Stimulated activated CD8-positive, alpha-beta memory T cell treated with anti-CD3 and anti-CD28 coated beads, Interleukin-7, amount 100 ng/mL, for 1 hour (primary cell): ENCODE results near the gene ARID5A.

Source experiments
- DNase-seq, 2 donors: peaks; one replicate each; pipeline ENCODE4 v3.0.0-alpha.2; 2020; ENCODE audit warnings: low read depth in 2 of 2

The ARID5A gene

DNA sequence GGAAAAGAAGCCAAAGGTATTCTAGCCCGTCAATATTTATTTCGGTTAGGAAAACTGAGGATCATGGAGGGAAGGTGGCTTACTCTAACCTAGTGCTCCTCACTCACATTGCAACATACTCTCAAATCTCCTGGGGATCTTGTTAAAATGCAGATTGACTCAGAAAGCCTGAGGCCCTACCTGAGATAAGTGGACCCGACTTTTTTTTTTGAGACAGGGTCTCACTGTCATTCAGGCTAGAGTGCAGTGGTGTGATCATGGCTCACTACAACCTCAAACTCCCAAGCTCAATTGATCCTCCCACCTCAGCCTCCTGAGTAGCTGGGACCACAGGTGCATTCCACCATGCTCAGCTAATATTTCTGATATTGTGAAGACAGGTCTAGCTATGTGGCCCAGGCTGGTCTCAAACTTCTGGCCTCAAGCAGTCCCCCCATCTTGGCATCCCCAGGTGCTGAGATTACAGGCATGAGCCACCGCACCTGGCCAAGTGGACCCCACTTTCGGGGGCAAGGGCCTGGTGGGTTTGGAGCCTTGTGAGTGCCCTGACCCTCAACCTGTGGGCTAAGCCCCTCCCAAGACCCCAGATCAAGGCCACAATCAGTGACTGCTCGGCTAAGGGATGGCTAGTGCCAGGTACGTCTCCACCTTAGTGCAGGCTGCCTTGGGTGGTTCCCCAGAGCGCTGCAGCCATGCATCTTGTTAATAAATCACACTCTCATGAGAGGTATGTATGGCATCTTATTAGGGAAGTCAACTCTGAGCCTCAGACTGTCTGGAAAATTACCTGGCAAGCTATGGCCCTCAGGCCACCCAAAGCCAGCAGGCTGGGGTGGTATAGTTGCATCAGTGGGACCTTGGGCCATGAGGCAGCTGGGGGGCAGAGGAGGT is 30.3 kb upstream of the ARID5A start:
- no peak for DNase-seq

DNA sequence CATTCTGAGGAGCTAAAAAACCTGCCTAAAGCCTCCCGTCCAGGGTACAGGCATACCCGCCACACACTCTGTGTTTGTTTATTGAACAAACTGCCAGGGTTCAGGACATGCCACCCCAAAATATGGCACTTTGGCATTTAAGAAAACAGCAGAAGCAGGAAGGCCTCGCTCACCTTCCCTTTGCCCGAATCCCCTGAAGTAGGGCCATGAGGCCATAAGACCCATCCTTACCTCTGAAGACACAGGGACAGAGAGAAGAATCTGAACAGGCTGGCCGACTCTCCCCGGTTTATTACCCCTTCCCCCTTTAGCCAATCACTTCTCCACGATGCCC is 29.7 kb upstream of the ARID5A start:
- no peak for DNase-seq

DNA sequence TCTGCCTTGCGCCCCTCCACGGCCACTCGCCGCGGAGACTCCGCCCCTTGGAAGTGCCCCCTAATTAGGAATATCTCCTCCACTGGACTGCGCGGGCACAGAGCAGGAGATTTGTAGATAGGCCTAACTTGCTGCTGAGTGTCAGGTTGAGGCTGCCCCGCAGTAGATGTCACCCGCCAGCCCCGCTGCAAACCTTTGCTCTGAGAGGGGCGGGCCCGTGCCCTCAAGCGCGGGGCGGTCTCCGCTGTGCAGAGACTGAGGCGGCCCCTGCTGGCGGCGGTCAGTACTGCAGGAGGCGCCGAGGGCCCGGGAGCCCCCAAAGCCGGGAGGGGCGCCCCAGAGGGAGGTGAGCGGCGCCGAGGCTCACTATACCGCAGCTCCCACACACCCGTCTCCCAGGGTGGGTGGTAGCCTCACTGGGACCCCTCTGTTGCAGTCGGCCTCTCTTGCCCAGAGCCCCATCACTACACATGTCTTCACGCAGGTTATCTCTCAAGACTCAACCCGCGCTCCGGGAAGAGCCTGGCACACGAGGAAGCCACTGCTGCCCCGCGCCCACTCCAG is 28.5 kb upstream of the ARID5A start:
- DNase-seq = peak; percentile 80 to 88

DNA sequence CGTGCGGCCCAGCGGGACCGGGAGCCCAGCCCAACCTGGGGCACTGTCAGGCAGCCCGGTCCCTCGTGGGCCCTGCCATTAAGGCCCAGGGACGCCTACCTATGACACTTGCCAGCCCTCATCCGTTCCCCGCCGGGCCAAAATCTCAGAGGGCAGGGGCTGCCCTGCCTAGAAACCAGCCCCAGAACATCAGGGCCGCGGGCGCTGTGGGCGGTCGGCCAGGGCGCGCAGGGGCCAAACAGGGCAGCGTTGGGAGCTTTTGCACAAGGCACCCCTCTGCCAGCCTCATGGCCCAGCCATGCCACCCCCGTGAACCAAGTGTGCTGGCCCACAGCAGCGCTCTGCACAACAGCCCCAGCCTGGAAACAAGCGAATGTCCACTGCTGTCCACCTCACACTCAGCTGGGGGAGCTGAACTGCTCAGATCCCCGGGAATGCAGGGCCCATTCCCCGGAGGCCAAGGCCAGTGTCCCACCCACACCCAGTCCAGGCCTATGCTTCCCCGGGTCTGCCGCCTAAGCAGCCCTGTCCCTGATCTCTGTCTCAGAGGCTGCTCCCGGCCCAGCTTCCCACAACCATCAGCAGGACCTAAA is 27.9 kb upstream of the ARID5A start:
- no peak for DNase-seq

DNA sequence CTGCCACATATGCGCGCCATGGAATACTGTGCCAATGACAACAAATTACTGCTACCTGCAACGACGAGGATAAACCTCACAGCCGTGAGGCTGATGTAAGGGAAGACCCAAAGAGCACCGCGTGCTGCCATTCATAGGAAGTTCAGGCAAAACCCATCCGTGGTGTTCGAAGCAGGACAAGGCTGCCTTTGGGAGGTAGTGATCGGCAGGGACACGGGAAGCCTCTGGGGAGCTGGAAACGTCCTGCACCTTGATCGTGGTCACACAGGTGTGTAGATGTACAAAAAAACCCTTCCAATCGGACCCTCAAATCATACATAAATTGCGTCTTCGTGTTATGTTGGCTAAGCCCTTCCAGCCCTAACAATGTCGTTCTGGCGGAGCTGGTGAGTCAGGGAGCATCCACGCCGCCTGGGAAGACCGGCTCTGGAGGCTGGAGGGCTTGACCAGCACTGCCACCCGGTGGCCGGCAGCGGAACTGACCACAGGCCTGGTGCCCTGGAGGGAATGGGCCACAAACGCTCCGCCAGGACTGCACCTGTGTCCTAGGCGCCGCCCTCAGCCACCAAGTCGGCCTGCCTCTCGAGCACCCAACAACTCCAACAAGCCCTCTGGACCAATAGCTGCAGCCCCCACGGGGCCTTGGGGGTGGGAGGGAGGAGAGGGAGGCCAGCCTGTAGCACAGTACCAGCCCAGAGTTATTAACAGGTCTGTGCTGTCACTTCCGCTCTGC is 27.3 kb upstream of the ARID5A start:
- DNase-seq = peak in 1 of 2 donors; percentile 38

DNA sequence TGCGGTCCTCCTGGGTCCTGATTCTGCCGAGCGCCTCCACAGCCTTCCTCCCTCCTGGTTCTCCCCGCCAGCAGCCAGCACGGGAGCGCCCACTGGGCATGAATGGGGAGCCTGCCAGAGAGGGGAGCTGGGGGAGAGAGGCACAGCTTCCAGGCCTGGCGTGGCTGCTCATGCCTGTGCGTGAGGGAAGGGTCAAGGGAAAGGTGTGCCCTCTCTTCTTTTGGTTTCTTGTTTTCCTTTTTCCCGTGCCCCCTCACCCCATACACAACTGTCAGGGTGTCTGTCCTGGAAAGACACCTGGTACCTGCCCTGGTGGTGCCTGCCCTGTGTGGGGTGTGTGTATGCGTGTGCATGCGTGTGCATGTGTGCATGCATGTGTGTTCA is 26.7 kb upstream of the ARID5A start:
- DNase-seq = no peak

DNA sequence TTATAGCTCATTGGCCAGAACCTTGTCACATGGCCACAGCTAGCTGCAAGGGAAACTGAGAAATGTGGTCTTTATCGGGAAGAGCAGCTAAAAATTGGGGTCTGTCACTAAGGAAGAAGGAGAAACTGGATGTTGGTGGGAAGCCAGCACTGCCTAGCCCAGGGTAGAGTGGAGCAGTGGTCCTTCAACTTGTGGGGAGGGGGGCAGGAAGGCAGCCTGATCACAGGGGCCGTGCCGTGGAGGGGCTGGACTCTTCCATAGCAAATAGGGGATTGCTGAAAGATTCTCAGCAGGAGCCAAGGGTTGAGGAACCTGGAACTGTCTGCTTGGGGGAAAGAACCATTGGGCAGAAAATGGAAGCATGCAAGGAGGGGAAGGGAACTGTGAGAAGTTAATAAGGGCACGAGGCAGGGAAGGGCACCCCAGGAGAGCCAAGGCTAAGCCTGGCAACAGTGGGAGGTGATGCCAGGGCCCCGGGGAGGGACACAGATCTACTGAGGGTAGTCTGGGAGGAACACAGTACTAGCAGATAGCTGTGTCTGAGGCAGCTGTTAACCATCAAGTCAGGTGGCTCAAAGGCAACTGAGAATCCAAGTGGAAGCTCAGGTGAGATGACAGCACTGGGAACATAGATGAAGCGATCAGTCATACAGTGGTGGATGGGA is 25.5 kb upstream of the ARID5A start:
- no peak for DNase-seq

DNA sequence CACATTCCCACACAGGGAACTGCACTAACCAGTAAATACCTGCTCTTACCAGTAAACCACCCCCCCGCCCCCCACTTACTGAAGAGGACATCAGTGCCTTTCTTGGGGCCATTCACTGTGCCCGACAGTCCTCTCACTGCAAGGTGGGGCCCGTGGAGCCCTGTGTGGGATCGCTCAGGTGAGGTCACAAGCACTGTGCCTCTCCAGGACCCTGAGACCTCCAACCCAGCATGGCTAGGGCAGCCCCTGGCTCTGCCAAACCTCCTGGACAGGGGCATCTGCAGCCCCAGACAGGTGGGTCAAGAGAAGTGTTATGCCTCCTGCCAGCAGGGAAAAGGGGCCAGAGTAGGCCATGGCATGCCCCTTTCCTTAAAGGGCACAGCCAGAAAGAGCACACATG is 24.7 kb upstream of the ARID5A start:
- no peak for DNase-seq

DNA sequence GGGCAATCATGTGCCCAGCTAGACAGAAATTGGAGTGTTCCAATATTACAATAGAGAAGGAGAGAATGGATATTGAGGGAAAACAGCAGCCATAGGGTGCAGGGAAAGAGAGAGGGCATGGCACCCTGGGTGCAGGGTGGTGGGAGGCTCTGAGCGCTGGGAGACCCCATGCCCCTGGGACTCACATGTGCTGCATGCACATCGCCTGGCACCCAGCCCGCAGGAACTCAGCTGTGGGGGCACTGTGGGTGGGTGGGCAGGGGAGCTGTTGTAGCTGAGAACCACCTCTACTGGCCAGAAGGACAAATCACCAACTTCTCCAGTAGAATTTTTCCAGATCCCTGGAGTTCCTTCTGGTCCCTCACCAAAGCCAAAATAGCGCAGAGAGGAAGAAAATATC is 24.2 kb upstream of the ARID5A start:
- DNase-seq = no peak

DNA sequence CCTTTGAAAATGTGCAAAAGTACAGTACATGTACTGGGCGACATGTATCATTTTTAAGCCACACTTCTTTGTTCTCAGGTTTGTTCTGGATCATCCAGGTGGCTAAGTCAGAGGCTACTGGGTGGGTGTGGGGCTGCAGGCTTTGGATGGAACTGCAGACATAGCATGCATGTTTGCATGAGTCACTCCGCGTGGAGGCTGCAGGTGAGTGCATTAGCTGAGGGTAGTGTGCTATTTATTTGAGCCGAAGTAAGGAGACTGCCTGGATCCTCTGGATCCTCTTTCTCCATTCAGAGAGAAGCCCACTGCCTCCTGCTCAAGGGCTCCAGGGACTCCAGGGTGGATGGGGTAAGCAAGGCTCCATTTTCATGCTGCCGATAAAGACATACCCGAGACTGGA is 22.0 kb upstream of the ARID5A start:
- DNase-seq = no peak

DNA sequence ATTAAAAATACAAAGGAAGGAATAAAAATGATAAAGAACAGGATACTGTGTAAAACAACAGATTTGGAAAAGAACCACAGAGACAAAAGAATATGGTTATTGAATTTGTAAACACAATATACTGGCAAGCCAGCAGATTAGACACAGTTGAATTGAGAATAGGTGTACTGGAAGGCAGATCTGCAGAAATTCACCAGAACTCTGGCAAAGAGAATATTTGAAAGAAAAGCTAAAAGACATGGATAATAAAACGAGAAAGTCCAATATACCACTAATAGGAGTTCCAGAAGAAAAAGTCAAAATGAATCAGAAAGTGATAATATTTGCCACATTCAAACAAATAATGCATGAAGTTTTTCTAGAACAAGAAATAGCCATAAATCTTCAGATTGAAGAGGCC is 19.5 kb upstream of the ARID5A start:
- DNase-seq = no peak

DNA sequence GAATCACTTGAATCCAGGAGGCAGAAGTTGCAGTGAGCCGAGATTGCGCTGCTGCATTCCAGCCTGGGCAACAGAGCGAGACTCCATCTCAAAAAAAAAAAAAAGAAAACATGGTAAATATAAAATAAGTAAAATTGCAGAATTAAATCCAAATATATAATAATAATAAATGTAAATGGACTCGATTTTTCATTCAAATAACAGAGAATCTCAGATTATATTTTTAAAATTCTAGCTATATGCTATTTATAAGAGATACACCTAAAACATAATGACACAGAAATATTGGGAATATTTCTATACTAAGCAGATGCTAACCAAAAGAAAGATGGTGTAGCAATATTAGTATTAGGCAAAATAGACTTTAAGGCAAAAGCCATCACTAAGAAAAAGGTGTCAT is 16.3 kb upstream of the ARID5A start:
- no peak for DNase-seq

DNA sequence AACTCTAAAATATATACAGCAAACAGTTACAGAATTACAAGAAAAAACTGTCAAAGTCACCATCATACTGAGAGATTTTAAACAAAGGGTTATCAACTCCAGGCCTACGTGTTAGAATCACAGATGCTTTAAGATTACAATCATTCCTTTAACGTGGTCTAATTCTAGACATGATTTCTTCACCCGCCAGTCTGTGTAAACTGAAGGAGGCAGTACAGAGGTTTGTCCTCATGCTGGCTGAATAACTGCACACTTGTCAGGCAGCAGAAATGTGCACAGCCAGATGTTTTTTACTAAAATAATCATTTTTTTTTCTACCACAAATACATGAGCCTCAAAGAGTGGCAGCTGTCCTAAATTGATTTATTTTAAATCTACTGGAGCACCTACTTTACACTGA is 15.9 kb upstream of the ARID5A start:
- no peak for DNase-seq

DNA sequence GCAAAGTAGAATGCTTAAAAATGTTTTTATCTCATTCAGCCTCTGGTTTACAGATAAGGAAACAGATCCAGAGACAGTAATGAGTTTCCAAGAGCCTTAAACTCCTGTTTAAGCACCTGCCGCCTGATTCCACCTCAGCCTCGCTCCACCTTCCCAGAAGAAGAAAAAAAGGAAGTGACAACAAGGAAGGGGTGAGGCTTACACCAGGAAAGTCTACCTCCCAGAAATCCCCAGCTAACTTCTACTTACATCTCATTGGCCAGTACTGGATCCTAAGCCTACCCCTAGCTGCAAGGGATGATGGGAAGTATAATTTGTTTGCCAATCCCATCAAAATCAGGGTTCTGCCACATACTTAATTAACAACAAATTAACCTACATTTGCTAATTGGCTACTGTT is 15.3 kb upstream of the ARID5A start:
- no peak for DNase-seq

DNA sequence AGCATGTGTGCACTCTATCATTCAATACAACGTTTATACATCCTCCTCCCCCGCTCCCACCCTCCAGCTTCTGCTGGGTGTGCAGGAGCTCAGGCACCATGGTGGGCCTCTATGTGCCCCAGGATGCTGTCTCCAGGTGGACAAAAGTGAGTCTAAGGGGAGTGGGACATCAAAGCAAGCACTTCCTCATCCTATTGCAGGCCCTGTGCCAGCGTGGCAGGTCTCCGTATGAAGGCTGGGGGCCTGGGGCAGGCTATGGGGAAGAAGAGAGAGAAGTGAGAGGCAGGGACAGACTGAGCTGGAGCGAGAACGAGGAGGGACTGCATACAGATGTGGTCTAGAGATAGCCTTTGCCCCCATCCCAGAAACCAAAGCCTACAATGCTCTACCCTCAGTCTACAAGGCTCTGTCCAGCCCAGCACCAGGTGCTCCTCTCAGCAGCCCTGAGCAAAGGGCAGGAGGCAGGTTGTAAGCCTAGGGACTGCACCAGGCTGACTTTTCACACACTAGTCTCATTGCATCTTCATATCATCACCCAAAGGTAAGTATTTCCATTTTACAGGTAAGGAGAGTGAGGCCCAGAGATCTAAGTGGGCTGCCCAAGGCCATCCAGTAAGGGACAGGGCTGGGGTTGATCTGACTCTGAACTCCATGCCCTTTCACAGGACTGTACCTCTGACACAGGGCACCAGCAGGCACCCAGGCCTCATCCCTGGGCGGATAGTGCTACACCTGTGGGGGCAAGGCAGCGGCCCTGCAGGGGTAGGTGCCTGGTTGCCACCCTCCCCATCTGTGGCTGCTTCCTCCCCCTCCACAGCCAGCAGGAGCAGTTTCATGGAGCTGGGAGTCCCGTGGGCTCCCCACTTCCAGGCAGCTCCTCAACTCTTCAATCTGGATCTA is 14.0 kb upstream of the ARID5A start:
- DNase-seq = no peak

DNA sequence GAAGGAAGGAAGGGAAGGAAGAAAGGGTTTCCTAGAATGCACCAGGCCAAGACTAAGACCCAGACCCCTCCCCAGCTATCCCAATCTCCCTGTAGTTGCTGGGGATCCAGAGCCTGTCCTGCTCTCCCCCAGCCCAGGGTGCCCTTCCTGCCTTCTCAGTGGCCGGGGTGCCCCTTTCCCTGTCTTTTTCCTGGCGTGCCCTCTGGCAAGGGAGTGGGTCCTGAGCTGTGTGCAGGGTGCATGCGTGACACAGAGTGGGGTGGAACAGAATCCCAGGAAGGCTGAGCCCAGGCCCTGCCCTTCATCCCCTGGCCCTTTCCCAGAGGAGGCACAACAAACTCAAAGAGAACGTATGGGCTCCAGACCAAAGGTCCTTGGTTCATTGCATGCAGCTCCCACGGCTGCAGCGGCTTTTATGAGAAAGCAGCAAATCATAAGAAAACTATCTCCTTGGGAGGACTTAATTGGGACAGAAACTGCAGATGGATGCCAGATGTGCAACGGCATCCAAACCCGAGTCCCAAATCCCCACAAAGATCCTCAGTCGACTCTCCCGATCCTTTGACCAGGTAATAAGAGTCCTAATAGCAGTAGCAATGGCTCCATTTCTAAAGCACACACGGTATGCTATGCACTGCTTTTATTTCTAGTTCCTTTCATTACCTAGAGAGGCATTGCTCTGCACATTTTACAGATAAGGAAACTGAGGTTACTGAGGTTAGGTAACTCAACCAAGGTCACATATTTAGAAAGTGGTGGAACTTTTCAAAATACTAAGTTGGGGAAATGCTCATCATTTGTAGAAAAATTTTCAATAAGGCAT is 12.7 kb upstream of the ARID5A start:
- no peak for DNase-seq

DNA sequence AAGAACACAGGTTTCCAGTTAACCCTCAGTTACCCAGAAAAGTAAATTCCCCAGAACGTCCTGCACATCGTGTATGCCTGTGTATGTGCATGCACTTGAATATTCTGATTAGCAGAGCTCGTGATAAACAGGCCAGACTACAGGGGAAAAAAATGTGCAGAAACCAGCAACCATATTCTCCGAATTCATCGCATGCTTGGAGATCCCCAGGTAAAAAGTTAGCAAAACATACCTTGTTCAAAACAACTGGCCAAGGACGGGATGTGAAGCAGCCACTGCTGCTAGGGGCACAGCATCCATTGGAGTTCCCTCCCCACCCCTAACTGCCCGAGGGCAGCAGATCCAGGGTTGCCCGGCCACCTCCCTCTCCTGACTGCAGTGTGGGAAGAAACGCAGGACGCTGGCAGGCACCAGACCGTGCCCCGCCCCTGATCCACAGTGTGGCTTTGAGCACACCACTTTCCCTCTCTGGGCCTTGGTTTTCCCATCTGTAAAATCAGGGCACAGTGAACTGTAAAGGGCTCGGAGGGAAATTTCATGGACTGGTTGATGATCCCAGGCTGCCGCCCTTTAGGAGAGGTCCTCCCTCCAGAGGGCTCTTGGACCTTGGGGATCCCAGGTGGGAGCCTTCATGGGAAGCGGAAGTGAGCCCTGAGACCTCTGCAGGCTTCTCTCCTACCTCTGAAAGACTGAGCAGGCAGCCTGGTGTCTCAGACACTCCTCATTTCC is 11.9 kb upstream of the ARID5A start:
- DNase-seq = no peak

DNA sequence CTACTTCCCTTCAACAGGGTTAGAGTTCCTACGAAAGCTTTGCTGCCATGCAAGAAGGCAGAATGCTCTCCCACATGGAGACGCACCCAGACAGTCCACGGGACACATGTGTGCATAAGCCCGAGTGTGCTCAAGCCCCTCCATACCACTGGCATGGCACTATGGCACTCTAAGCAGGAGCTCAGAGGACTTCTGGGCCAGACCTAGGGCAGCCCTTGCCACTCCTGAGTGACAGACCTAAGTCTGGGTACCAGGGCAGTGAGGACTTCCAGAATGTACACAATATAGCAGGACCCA is 11.4 kb upstream of the ARID5A start:
- DNase-seq = no peak

DNA sequence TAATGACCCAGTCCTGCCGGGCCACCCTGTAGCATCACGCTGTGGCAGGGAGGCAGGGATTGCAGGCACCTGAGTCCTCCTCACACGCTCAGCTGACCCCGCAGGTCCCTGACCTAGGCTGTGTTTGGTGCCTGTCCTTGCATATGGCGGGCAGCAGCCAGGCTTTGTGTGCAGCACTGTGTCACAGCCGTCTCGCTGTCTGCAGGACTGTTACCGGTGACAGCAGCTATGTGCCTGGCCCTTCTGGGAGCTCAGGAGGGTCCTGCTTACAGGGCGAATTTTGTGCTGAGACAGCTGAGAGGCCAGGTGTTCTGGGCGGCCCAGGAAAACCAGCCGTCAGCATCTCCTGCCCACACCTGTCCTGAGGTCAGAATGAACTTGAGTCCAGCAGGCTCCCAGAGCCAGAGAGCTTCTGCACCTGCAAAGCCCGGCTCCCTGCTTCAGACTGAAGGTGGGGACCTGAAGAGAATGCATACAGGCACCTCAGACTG is 10.4 kb upstream of the ARID5A start:
- DNase-seq = no peak
